HepG2 (cell line): ENCODE results near the gene DTNB. TPM values are rescaled to one million over a fixed set of nuclear protein-coding genes. Genes with fewer than 3 reads are reported as not detected.

ENCODE experiments used
- AKNA ChIP-seq: sonication (generic); formaldehyde crosslinking; IDR thresholded peaks from 2 replicates; pipeline ENCODE4 v1.4.0; 2020; ENCODE audit warnings: missing genetic modification reagents, borderline replicate concordance
- CREB3 ChIP-seq: sonication (generic); formaldehyde crosslinking; IDR thresholded peaks from 2 replicates; pipeline ENCODE4 v1.5.0; 2020; ENCODE audit warnings: missing genetic modification reagents
- FOXP1 ChIP-seq, 2 experiments: fragments of 450-650 bp in 1 of 2; IDR thresholded peaks; 2 replicates each; pipeline ENCODE4 v1.6.1; 2017 to 2018; ENCODE audit warnings: antibody characterized with exemption in 1 of 2
- HBP1 ChIP-seq: IDR thresholded peaks from 2 replicates; pipeline ENCODE4 v1.6.1; 2016; ENCODE audit warnings: low read depth, control low read depth
- MTA3 ChIP-seq: sonication (generic); formaldehyde crosslinking; IDR thresholded peaks from 2 replicates; pipeline ENCODE4 v1.4.0; 2020; ENCODE audit warnings: missing genetic modification reagents
- REXO4 ChIP-seq: sonication (generic); formaldehyde crosslinking; IDR thresholded peaks from 2 replicates; pipeline ENCODE4 v1.8.0; 2022; ENCODE audit warnings: missing genetic modification reagents, mild to moderate bottlenecking, borderline replicate concordance
- SOX5 ChIP-seq: IDR thresholded peaks from 2 replicates; pipeline ENCODE4 v1.6.1; 2016; ENCODE audit warnings: borderline replicate concordance
- ZHX2 ChIP-seq, 2 experiments: sonication (generic) in 1 of 2; formaldehyde crosslinking in 1 of 2; IDR thresholded peaks; 2 replicates each; pipeline versions ENCODE4 v1.6.1 to v1.9.0; 2014 to 2022; ENCODE audit warnings: antibody characterized with exemption in 1 of 2, borderline replicate concordance in 1 of 2, inconsistent platforms in 1 of 2, low read depth in 1 of 2, missing genetic modification reagents in 1 of 2
- ZNF431 ChIP-seq: sonication (generic); formaldehyde crosslinking; IDR thresholded peaks from 2 replicates; pipeline ENCODE4 v1.9.0; 2022; ENCODE audit warnings: missing genetic modification reagents, low read depth, mild to moderate bottlenecking, borderline replicate concordance
- ZNF780A ChIP-seq: sonication (generic); formaldehyde crosslinking; IDR thresholded peaks from 2 replicates; pipeline ENCODE4 v1.8.0; 2022; ENCODE audit warnings: mild to moderate bottlenecking, missing genetic modification reagents, moderate library complexity
- ZNF878 ChIP-seq: sonication (generic); formaldehyde crosslinking; IDR thresholded peaks from 2 replicates; pipeline ENCODE4 v1.8.1; 2023; ENCODE audit warnings: mild to moderate bottlenecking, missing genetic modification reagents, moderate library complexity
- polyA plus RNA-seq, 8 experiments: library from polyadenylated mRNA; depleted of rRNA in 3 of 8; stranded (reverse) in 7 of 8; unstranded in 1 of 8; fragments of >200 nt; fragmentation: Illumina TruSeq in 4 of 8; extraction: Trizol in 4 of 8; gene quantifications; 2 replicates each; pipeline versions ENCODE4 v1.2.1 to v1.2.3, GENCODE V29; 2011 to 2016; ENCODE audit warnings: low read depth in 4 of 8, missing spikeins in 1 of 8, mixed read lengths in 1 of 8; ENCODE audit not compliant: insufficient read depth in 1 of 8
- total RNA-seq, 5 experiments: library from RNA; depleted of rRNA; stranded (reverse); fragments of >200 nt; fragmentation: Illumina TruSeq; extraction: Trizol; gene quantifications; 2 replicates each; pipeline ENCODE4 v1.2.3, GENCODE V29; 2016; ENCODE audit warnings: low read depth in 1 of 5

DTNB gene
- total and polyA plus RNA-seq, 2 of the 13 experiments (the other 11 are each of a cell fraction or from before 2014, with no cell fraction given), result 14.4 to 23.9 TPM

- no peak for TF ChIP-seq ZNF780A (CRISPR knock-in tag)
- TF ChIP-seq ZNF878 (CRISPR knock-in tag), result no peak
- TF ChIP-seq CREB3 (CRISPR knock-in tag), result no peak
- no peak for TF ChIP-seq REXO4
- TF ChIP-seq SOX5 (CRISPR knock-in tag), result no peak
- no peak for TF ChIP-seq AKNA
- no peak for TF ChIP-seq ZNF431
- no peak for TF ChIP-seq FOXP1 (IDR thresholded peaks at IDR 0.05)
- TF ChIP-seq FOXP1 (CRISPR knock-in tag; IDR thresholded peaks at IDR 0.05), result no peak
- no peak for TF ChIP-seq HBP1 (CRISPR knock-in tag)
- TF ChIP-seq MTA3 (CRISPR knock-in tag), result no peak
- no peak for TF ChIP-seq ZHX2 (IDR thresholded peaks at IDR 0.05; ENCODE audit: low read depth)
- no peak for TF ChIP-seq ZHX2 (CRISPR knock-in tag; IDR thresholded peaks at IDR 0.05; ENCODE audit: borderline replicate concordance)
These were observed 180.7 kb downstream of the DTNB start (continued) for GRCh38 chr2:25492726-25493125.
